WI38 (cell line): ENCODE results near the gene ANKRD10.

Source experiments
- H3K4me3 ChIP-seq: 2 replicates; pipeline ENCODE4 v1.5.1; 2011; ENCODE audit warnings: low read depth, mild to moderate bottlenecking, control low read depth, low read length
- CTCF ChIP-seq: IDR thresholded peaks from 2 replicates; pipeline ENCODE4 v1.5.1; 2012; ENCODE audit warnings: low read depth, mild to moderate bottlenecking, control low read depth, low read length

ANKRD10 gene

DNA sequence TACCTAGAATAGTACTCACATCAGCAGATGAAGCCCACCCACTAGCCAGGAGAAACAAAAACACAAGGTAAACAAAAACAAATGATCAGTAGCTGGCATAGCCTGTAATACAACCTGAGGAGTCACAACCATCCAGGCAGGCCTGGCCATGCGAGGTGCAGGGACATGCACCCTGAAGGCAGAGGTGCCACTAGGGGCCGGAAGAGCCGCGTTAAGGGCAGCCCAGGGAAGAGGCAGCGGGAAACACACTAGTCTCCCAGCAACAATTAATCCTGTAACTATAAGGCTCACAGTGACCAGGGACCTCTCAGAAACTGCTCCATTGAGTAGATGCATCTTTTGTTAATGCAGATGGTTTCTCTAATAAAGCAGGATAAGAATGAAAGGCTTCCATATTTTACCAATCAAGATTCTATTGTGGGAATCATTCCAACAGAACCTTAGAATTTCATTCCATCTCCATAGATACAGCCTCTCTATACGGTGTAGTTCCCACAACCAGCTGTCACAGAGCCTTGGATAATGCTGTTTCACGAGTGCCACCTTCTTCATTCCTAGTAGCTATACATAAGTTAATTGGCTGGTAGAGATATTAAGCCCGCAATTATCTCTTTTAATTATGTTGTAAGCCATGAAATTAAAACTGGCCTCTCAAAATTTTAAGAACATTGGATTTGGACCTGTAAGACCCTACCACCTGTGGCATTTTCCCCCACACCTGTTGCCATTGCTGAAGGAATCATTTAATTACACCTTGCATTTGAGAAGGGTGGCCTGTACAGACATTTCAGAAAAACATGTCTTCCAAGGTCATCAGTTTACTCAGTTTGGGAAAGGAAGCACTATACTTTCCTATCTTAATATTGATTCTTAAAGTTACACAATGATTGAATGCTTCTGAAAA lies 28.7 kb downstream of the ANKRD10 start:
- no peak for TF ChIP-seq CTCF
- no peak overlapping the region for H3K4me3 ChIP-seq

- TF ChIP-seq CTCF = no peak
- no peak overlapping the region for H3K4me3 ChIP-seq
Observed at GRCh38 chr13:110885516-110885915, 29.4 kb downstream of the ANKRD10 start.

GRCh38 chr13:110884517-110884916 lies 30.4 kb downstream of the ANKRD10 start:
- H3K4me3 ChIP-seq = no peak overlapping the region
- no peak for TF ChIP-seq CTCF

GRCh38 chr13:110883542-110883941 lies 31.3 kb downstream of the ANKRD10 start:
- no peak overlapping the region for H3K4me3 ChIP-seq
- no peak for TF ChIP-seq CTCF

DNA sequence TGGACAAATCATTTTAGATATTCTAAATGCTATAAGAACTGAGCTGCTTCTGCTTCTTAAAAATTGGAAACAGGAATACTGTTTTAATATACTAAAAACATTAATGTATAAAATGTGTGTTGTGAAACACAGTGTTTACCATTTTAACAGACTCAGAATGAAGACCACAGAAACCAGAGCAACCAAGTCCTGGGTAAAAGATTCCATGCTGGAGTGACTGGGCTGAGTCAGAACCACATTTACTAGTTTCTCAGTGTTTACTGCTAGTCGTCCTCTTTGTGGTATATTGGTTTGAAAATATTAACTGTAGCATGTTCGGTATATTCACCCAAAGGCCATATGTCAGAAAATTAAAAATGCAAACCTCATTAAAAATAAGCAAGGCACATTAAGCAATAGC lies 31.9 kb downstream of the ANKRD10 start:
- H3K4me3 ChIP-seq = no peak overlapping the region
- no peak for TF ChIP-seq CTCF

DNA sequence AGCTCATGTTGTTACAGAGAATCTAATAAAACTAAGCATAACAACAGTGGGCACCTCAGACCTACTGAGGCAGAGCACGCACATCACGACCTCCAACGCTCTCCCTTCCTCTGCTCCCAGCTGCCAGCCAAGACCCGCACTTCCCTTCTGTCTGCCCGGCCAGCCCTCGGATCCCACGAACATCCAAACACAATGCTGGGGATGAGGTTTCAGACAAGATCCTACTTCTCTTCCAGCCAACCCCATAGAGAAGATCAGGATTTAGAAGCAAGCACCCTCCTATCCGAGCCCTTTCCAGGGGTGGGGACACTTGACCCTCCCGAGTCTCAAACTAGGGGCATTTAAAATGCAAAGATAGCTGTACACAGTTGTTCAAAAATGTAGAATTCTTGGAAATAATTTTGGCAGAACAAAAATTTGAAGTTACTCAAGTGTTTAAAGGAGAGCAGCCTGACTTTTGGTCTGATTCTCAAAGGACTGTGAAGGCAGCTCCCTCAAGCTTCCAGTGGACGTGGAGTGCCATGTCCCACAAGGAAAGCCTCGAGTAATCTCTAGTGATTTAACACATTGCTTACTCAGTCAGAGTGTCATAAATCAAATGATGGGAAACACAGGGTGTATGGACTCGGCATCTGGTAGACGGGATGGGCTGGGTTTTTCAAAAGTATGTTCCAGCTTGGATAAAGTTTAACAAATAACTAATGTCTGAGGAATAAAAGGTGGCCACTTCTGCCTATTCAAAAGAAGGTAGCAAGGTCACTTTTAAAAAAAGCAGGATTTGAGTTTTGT lies 32.8 kb downstream of the ANKRD10 start:
- no peak overlapping the region for H3K4me3 ChIP-seq
- TF ChIP-seq CTCF = no peak

DNA sequence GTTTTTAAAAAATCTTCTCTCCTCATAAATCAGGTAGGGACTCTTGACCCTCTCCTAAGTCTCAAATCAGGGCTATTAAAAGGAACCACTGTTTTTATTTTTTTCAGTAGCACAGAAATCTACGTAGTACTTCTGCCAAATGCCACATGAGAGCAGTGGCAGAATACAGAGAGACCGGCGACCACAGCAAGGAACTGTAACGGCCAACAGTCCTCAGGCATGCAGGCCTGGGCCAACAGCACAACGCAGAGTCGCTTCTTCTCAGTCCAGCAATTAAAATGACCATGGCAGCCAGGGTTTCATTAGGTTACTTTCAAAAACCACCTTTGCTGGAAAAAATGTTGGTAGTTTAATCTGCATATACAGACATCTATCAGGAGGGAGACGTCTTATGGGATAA lies 34.2 kb downstream of the ANKRD10 start:
- no peak overlapping the region for H3K4me3 ChIP-seq
- TF ChIP-seq CTCF = no peak
